Esophagus (tissue), 2 donors: ENCODE measurements around the gene TNIK. TPM values are rescaled to one million over a fixed set of nuclear protein-coding genes. Genes with fewer than 3 reads are reported as not detected.
"Not testable (repeated sequence)": the region's sequence is repeated elsewhere in the genome, so short reads cannot be mapped to it uniquely, and the experiment has no call there.

Experiments
- H3K27ac ChIP-seq, 2 donors: one replicate each; pipeline ENCODE4 v1.5.1; 2013; ENCODE audit warnings: low read depth in 2 of 2, mild to moderate bottlenecking in 2 of 2, inconsistent platforms in 1 of 2, low read length in 1 of 2, moderate library complexity in 1 of 2
- H3K27me3 ChIP-seq, 2 donors: one replicate each; pipeline ENCODE4 v1.6.1; 2013; ENCODE audit warnings: low read length in 2 of 2, control low read depth in 1 of 2, mild to moderate bottlenecking in 1 of 2; ENCODE audit not compliant: insufficient read depth in 2 of 2, control insufficient read depth in 1 of 2
- H3K36me3 ChIP-seq, 2 donors: one replicate each; pipeline ENCODE4 v1.6.1; 2013; ENCODE audit warnings: low read length in 1 of 2; ENCODE audit not compliant: control insufficient read depth in 2 of 2, insufficient read depth in 2 of 2
- H3K4me1 ChIP-seq, 2 donors: one replicate each; pipeline ENCODE4 v1.6.1; 2013; ENCODE audit warnings: low read length in 1 of 2; ENCODE audit not compliant: control insufficient read depth in 2 of 2, insufficient read depth in 2 of 2
- H3K4me3 ChIP-seq, 2 donors: one replicate each; pipeline ENCODE4 v1.5.1; 2013; ENCODE audit warnings: low read length in 2 of 2, mild to moderate bottlenecking in 2 of 2, low read depth in 1 of 2, moderate library complexity in 1 of 2
- H3K9me3 ChIP-seq, 2 donors: one replicate each; pipeline ENCODE4 v1.6.1; 2013; ENCODE audit warnings: mild to moderate bottlenecking in 2 of 2, low read depth in 1 of 2, low read length in 1 of 2, moderate library complexity in 1 of 2; ENCODE audit not compliant: control insufficient read depth in 2 of 2, insufficient read depth in 1 of 2
- WGBS, 2 donors: extraction: QIAGEN DNeasy Blood & Tissue Kit; methylation state at CpG; one replicate each; pipeline ENCODE4 v1.1.7; 2013; 5-methylcytosine and 5-hydroxymethylcytosine counted together
- polyA plus RNA-seq, 2 donors: library from polyadenylated mRNA; stranded (reverse); fragments of 200-250 nt; gene quantifications; one replicate each; pipeline ENCODE4 v1.2.3, GENCODE V29; 2013
- donor health status: healthy with polysubstance abuse.
- donor health status: Bipolar disorder and iron deficiency.

Gene TNIK
- polyA plus RNA-seq, 2 donors, result 2.2 to 3.2 TPM

DNA sequence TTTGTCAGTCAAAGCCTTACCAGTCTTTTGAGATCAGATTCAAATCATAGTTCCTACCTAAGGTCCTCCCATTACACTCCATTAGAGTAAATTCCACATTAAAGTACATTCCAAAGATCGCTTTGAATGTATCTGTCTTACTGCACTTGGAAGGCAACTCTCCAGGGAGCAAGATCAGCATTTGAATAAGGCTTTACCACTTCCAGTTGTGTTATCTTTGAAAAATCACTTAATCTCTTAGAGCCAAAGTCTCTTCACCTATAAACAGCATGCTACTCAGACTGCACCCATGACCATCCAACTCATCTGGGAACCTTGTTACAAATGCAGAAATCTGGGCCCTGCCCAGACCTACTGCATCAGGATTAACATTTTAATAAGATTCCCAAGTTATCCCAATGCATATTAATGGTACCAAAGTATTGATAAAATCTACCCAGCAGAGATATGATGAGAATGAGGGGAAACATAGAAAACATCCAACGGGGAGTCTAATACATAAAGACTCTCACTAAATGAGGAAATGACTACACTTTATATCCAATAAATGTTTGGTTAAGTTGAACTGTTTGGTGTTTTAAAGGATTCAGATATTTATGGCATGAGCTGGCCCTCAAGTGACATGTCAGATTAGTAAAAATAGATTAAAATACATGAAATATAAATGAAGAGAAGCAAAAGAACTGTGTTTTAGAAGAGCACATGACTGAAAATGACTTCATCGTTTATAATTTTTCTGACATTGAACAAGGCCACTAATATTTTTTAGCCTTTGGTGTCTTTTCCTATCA is 75.9 kb downstream of the TNIK start:
- WGBS, 2 donors, result 79 to 83% methylated on average over 3 of the region's 3 CpGs
- no peaks in the 10 kb centered on the region for H3K4me1 ChIP-seq
- no peak overlapping the region for H3K4me3 ChIP-seq
- no peak overlapping the region for H3K27ac ChIP-seq
- H3K36me3 ChIP-seq, result no peaks in the 10 kb centered on the region
- H3K9me3 ChIP-seq, result no peaks in the 10 kb centered on the region
- no peaks in the 10 kb centered on the region for H3K27me3 ChIP-seq

DNA sequence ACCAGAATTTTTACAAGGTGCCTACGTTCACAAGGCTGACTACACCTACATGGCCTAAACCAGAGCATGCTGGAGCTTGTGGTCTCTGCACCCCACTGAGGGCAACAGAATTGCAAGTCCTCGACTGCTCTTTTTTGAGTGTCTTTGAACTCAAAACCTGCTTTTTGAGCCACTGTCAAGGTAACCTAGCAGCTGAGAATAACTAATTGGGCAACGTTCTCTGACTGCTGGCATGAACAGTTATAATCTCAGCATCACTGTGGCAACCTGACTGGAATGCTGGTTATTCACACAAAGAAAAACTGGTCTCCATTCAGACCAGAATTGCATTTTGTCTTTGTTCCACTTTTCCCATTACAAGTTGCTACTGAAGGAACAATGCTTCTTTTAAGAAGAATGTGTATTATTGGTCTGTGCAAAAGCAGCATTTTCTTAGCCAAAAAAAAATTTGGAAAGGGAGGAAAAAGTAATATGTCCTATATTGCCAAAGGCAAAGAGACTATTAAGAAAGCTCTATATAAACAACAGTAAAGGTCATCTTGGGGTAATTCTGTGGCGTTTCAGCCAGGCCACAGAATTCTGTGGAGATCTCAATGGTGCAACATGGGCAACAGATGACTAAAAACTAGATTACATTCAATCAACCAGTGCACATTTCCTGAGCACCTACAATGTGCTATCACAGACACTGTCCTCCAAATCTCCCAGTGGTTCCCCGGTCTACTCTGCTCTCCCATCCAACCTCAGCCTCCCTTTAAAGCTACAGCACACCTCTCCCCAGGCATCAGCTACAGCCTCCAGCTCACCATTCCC is 76.8 kb downstream of the TNIK start:
- Histone ChIP-seq H3K4me3 (no peak overlapping the region), H3K27ac (no peak overlapping the region), H3K9me3 (no peaks in the 10 kb centered on the region), H3K36me3 (no peaks in the 10 kb centered on the region), H3K4me1 (no peaks in the 10 kb centered on the region), H3K27me3 (no peaks in the 10 kb centered on the region)
- WGBS, 2 donors, result 37 to 47% methylated on average over 5 of the region's 5 CpGs

DNA sequence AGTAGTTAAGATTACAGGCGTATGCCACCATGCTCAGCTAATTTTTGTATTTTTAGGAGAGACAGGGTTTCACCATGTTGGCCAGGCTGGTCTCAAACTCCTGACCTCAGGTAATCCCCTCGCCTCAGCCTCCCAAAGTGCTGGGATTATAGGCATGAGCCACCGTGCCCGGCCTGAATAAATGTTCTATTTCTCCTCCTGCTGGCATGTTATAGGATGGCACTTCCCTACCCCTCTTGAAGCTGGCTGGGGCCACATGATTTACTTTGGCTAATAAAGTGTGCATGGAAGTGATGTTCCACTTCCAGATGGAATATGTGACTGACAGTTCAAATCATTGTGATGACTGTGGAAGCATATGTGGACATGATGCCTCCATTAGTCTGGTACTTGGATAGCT is 77.9 kb downstream of the TNIK start:
- not testable (repeated sequence) for H3K4me1 ChIP-seq, H3K27ac ChIP-seq, H3K9me3 ChIP-seq, H3K36me3 ChIP-seq, H3K27me3 ChIP-seq, H3K4me3 ChIP-seq
- WGBS, 2 donors, result 95 to 98% methylated on average over 4 of the region's 4 CpGs

DNA sequence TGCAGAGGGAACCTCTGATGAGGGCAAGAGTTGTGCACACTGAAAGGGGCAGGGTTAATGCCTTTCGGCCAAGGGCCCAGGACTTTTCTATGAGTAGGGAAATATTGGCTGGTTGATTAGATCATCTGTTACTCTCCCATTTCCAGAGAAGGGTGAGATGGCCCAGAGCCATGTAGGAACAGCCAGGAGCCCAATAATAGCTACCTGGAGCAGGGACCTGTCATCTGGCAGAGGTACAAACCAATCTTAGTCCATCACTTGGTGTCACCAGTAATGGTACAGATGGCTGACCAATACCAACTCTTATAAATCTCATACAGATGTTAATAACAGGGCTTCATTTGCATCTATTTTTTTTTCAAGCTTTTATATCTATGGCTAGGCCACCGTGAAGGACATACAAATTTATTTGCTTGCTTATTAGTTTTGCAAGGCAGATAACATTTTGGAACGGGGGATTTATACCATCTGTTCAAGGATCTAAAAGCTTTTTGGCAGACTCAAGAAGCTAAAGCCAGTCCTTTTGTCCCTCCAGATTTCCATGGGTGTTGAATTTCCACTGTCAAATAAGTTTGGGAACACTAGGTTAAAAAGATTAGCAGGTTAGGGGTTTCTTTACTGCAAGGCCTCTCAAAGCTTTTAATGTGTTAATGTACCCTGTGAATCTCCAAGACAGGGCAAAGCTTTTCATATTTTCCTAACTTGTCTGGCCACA is 79.3 kb downstream of the TNIK start:
- WGBS, 2 donors, result 62 to 73% methylated on average over 3 of the region's 3 CpGs
- Histone ChIP-seq H3K36me3 (no peaks in the 10 kb centered on the region), H3K9me3 (no peaks in the 10 kb centered on the region), H3K4me1 (no peaks in the 10 kb centered on the region), H3K27ac (no peak overlapping the region), H3K27me3 (no peaks in the 10 kb centered on the region), H3K4me3 (no peak overlapping the region)

DNA sequence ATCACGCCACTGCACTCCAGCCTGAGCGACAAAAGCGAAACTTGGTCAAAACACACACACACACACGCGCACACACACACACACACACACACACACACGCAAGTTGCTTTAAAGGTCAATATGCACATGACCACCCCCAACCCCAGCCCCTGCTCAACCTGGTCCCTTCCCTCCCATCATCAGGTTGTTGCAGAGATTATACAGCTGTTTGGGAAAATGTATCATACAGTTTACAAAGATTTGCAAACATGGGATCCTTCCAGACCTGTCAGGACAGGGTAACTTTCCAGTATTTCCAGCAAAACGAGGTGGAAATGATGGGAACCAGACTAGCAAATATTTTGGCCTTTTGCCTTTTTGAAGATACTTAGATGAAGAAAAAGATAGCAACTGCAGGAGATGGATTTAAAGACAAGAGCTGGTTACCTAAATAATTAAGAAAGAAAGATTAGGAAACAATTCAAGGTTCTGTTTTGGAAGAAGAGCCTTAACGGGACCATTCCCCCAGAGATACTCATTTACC is 80.2 kb downstream of the TNIK start:
- Histone ChIP-seq H3K9me3 (no peaks in the 10 kb centered on the region), H3K27ac (no peak overlapping the region), H3K27me3 (no peaks in the 10 kb centered on the region), H3K4me1 (no peaks in the 10 kb centered on the region), H3K4me3 (no peak overlapping the region), H3K36me3 (no peaks in the 10 kb centered on the region)
- 68 to 82% methylated on average over 8 of the region's 8 CpGs for WGBS, 2 donors

DNA sequence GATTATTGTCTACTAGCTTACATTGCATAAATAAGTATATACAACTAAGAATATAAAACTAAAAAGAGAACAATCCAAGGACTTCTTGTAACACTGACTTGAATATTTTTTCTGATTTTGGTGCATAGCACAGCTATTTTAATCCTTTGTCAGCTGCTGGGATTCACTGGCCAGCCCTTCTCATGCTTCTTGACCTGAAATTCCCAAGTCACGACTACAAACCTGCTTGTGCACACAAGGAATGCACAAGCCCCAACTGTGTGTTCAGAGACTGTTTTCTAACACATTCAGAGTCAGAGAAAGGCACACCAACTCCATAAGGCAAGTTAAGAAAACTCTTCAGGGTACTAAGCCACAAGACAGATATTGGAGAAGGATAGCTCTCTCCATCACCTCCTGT is 80.9 kb downstream of the TNIK start:
- Histone ChIP-seq H3K4me3 (no peak overlapping the region), H3K27ac (no peak overlapping the region), H3K27me3 (no peaks in the 10 kb centered on the region), H3K9me3 (no peaks in the 10 kb centered on the region), H3K36me3 (no peaks in the 10 kb centered on the region), H3K4me1 (no peaks in the 10 kb centered on the region)
- 70 to 74% methylated on average over 1 of the region's 1 CpG for WGBS, 2 donors

DNA sequence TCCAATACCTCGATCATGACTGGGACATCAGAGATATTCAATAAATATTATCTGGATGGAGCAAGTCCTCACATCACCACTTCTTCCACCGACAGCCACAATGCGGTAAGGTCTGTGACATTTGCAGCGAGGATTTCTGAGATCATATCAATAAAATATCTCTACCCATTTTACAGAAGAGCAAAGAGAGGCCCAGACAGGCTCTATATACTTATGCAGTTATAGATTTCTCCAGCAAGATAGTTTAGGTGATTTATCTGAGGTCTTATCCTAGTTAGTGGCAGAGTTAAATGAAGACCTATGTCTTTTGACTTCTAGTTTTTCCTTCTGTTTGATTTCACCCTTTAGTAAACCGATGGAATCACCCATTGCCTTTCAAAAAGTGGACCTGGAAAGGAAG is 81.6 kb downstream of the TNIK start:
- WGBS, 2 donors, result 94 to 98% methylated on average over 5 of the region's 5 CpGs
- no peak overlapping the region for H3K4me3 ChIP-seq
- no peaks in the 10 kb centered on the region for H3K4me1 ChIP-seq
- H3K36me3 ChIP-seq, result no peaks in the 10 kb centered on the region
- no peak overlapping the region for H3K27ac ChIP-seq
- no peaks in the 10 kb centered on the region for H3K27me3 ChIP-seq
- H3K9me3 ChIP-seq, result no peaks in the 10 kb centered on the region

DNA sequence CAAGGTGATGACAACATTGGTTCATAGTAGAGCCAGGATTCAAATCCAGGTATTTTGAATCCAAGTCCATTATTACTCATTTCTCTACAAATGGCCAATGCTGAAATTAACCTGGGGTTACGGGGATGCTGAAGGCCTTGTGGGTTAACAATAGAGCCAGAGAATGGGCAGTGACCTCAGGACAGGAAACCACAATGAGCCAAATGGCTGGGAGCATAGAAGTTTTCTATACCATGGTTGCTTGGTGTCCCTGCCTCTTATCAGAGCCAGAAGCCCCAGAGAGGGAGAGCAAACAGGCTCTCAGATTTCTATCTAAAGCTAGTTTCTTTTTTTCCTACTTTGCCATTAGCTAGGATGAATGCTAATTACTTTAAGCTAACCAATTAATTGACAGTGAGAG is 82.3 kb downstream of the TNIK start:
- WGBS, 2 donors, result 96 to 99% methylated on average over 1 of the region's 1 CpG
- Histone ChIP-seq H3K36me3 (no peaks in the 10 kb centered on the region), H3K27me3 (no peaks in the 10 kb centered on the region), H3K4me1 (no peaks in the 10 kb centered on the region), H3K9me3 (no peaks in the 10 kb centered on the region), H3K27ac (no peak overlapping the region), H3K4me3 (no peak overlapping the region)

DNA sequence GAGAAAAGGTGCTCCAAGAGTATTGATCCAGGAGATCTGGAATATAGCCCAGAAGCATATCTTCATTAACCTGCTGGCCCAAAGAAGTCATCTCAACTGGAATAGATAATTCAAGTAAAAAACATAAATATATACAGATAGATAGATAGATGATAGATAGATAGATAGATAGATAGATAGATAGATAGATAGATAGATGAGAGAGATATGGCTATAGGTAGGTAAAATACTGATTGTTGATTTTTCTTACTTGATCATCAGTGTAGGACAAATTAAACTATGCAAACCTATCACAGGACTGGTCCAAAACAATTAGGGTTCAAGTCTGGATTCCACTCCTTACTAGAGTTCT is 83.6 kb downstream of the TNIK start:
- no peak overlapping the region for H3K4me3 ChIP-seq
- no peaks in the 10 kb centered on the region for H3K36me3 ChIP-seq
- no peaks in the 10 kb centered on the region for H3K4me1 ChIP-seq
- no peaks in the 10 kb centered on the region for H3K27me3 ChIP-seq
- H3K9me3 ChIP-seq, result no peaks in the 10 kb centered on the region
- no peak overlapping the region for H3K27ac ChIP-seq
